ENCODE results near the gene SLC22A23.

Gene SLC22A23

DNA sequence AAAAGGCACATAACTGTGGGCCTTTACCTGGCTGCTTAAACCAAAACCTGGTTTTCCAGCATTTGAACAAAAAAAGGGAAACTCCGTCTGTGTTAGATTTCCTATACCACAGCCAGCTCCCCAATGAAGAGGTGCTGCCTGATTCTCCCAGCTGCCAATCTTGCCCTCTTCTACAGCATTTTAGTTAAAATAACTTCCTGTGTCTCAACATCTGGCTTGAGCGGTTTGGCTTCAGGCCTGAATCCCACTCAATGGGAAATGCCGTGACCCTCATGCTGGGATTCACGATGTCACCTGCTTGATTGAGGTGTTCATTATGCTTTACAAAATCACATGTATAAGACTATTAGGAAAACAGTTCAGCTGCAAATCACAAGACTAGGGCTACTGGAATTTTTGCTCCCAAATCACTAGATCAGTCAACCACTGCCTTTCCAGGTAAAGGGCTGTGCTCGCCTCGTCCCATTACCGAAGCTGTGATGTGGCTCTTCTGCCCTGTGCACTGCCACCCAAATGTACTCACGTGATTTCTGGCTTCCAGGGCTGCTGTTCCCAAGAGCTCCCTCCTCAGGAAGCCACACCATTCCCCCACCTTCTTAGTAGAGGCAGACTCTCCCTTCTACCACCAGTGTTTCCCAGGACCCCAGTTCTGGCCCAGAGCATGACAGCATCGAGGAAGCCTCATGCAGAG lies 103.5 kb downstream of the SLC22A23 start:
- no peak overlapping the region for H3K9ac ChIP-seq (ENCODE audit: insufficient read length, low read depth)
- H3K4me3 ChIP-seq (ENCODE audit: insufficient read length, low read depth), result no peak overlapping the region
- H3K36me3 ChIP-seq (ENCODE audit: insufficient read depth, insufficient read length, low read length), result no peaks in the 10 kb centered on the region
- H3K9me3 ChIP-seq (ENCODE audit: insufficient read depth, low read length), result no peaks in the 10 kb centered on the region
- H3K27me3 ChIP-seq (ENCODE audit: insufficient read depth, insufficient read length), result no peaks in the 10 kb centered on the region
- H3K4me1 ChIP-seq (ENCODE audit: insufficient read depth, insufficient read length), result peaks cover 16% of the 10 kb centered on the region
- DNase-seq (ENCODE audit: low read depth, low spot score), result no peak
- no peak for TF ChIP-seq ZNF274 (IDR thresholded peaks at IDR 0.05; ENCODE audit: low read depth, low read length)
- TF ChIP-seq SUZ12 (IDR thresholded peaks at IDR 0.05; ENCODE audit: extremely low read depth, insufficient read depth, insufficient read length), result no peak
- no peak for TF ChIP-seq YY1 (IDR thresholded peaks at IDR 0.05; ENCODE audit: insufficient read depth, insufficient read length)

DNA sequence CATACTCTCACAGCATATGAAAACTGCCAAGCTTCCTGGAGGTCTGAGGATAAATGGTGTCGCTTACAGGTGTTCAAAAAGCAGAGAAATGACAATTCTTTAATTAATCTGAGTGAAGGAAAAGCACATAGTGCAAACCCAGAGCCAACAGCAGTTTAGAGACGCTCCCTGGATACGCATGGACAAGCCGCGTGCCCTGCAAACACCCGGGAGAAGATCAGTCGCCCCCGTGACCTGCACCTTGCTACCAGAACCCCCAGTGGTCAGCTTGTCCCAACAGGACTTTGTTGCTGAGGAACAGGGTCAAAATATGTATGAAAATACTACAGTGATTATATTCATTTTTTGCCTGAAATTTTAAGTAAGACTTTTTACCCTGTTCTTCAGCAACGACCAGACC lies 104.2 kb downstream of the SLC22A23 start:
- Histone ChIP-seq H3K9me3 (ENCODE audit: insufficient read depth, low read length) (no peaks in the 10 kb centered on the region), H3K4me3 (ENCODE audit: insufficient read length, low read depth) (no peak overlapping the region), H3K27me3 (ENCODE audit: insufficient read depth, insufficient read length) (no peaks in the 10 kb centered on the region), H3K9ac (ENCODE audit: insufficient read length, low read depth) (no peak overlapping the region), H3K36me3 (ENCODE audit: insufficient read depth, insufficient read length, low read length) (no peaks in the 10 kb centered on the region), H3K4me1 (ENCODE audit: insufficient read depth, insufficient read length) (peaks cover 16% of the 10 kb centered on the region)
- DNase-seq (ENCODE audit: low read depth, low spot score), result no peak
- TF ChIP-seq SUZ12 (IDR thresholded peaks at IDR 0.05; ENCODE audit: extremely low read depth, insufficient read depth, insufficient read length) (no peak), YY1 (IDR thresholded peaks at IDR 0.05; ENCODE audit: insufficient read depth, insufficient read length) (no peak), ZNF274 (IDR thresholded peaks at IDR 0.05; ENCODE audit: low read depth, low read length) (no peak)

DNA sequence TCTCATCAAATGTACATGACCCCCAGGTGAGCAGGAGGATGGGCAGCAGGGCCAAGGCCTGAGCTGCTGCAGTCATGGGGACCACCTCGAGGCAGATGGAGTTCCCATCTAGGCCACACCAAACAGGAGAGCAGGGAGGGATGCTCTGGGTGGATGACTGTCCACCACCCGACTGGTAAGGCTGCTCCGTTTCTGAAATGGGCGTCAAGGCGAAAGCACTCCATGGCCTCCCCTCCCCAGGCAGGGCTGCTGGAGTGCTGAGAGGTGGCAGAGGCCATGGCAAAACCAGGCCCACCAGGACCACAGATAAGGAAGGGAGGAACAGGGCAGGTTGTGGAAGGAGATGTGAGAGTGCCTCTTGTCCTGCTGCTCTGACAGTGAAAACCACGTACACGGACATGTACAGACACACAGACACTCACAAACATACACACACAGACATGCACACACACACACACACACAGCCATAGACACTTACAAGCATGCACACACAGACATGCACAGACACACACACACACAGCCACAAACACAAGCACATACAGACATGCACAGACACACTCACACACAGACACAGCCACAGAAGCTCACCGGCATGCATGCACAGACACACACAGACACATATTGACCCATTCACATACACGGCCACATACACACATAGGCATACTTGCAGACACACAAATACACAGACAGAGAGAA lies 104.9 kb downstream of the SLC22A23 start:
- no peak for TF ChIP-seq ZNF274 (IDR thresholded peaks at IDR 0.05; ENCODE audit: low read depth, low read length)
- TF ChIP-seq SUZ12 (IDR thresholded peaks at IDR 0.05; ENCODE audit: extremely low read depth, insufficient read depth, insufficient read length), result no peak
- no peak for TF ChIP-seq YY1 (IDR thresholded peaks at IDR 0.05; ENCODE audit: insufficient read depth, insufficient read length)
- peaks cover 16% of the 10 kb centered on the region for H3K4me1 ChIP-seq (ENCODE audit: insufficient read depth, insufficient read length)

DNA sequence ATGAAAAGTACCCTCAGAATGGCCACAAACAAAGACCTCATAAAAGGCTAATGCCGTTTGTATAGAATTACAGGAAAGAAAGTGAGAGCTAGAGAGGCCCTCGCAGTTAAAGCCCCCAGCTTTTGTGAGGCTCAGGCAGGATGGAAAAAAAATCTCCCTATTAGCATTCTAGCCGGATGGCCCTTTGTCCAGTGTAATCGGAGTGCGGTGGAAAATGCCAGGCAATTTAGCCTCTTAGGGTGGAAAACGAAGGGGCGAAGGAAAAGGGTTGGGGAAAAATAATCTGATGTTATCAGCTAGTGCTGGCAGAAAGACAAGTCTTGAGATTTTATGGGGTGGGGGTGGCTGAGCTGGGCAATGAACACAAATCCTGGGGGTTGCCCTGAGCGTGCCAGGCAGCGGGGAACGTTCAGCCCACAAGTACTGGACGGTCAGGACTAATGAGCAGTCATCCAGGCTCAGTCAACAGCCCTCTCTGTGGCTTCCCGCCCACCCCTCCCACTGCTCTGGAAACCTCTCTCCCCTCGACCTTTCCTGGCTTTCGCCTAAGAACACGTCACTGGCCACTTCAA lies 105.7 kb downstream of the SLC22A23 start:
- Histone ChIP-seq H3K4me3 (ENCODE audit: insufficient read length, low read depth) (no peak overlapping the region), H3K4me1 (ENCODE audit: insufficient read depth, insufficient read length) (peaks cover 14% of the 10 kb centered on the region), H3K9me3 (ENCODE audit: insufficient read depth, low read length) (no peaks in the 10 kb centered on the region), H3K9ac (ENCODE audit: insufficient read length, low read depth) (no peak overlapping the region), H3K27me3 (ENCODE audit: insufficient read depth, insufficient read length) (no peaks in the 10 kb centered on the region), H3K36me3 (ENCODE audit: insufficient read depth, insufficient read length, low read length) (no peaks in the 10 kb centered on the region)
- TF ChIP-seq ZNF274 (IDR thresholded peaks at IDR 0.05; ENCODE audit: low read depth, low read length), result no peak
- no peak for TF ChIP-seq SUZ12 (IDR thresholded peaks at IDR 0.05; ENCODE audit: extremely low read depth, insufficient read depth, insufficient read length)
- no peak for TF ChIP-seq YY1 (IDR thresholded peaks at IDR 0.05; ENCODE audit: insufficient read depth, insufficient read length)
- no peak for DNase-seq (ENCODE audit: low read depth, low spot score)

More for the DNA sequence above, 104.9 kb downstream of the SLC22A23 start:
- no peak overlapping the region for H3K4me3 ChIP-seq (ENCODE audit: insufficient read length, low read depth)
- H3K9me3 ChIP-seq (ENCODE audit: insufficient read depth, low read length), result no peaks in the 10 kb centered on the region
- no peak overlapping the region for H3K9ac ChIP-seq (ENCODE audit: insufficient read length, low read depth)
- H3K27me3 ChIP-seq (ENCODE audit: insufficient read depth, insufficient read length), result no peaks in the 10 kb centered on the region
- DNase-seq (ENCODE audit: low read depth, low spot score), result no peak
- H3K36me3 ChIP-seq (ENCODE audit: insufficient read depth, insufficient read length, low read length), result no peaks in the 10 kb centered on the region

DNA sequence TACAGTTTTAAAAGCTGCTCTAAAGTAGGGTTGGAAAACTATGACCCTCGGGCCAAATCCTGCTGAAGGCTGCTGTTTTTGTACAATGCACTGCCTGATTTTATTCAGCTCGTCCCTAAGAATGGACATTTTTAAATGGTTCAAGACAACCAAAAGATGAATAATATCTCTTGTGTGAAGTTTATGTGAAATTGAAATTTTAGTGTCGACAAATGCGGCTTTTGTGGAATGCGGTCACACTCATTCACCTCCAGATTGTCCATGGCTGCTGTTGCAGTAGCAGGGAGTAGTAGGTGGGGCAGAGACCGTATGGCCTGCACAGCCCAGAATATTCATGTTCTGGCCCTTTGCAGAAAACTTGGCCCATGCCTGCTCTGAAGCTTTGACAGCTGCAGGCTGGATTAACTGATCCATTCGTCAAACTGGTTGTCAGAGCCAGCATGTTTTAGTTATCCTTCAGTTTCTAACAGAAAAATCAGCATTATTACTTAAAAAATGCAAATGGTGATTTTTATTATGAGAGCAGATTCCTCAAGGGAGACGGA lies 106.5 kb downstream of the SLC22A23 start:
- no peak for DNase-seq (ENCODE audit: low read depth, low spot score)
- no peaks in the 10 kb centered on the region for H3K36me3 ChIP-seq (ENCODE audit: insufficient read depth, insufficient read length, low read length)
- H3K4me1 ChIP-seq (ENCODE audit: insufficient read depth, insufficient read length), result peaks cover 14% of the 10 kb centered on the region
- TF ChIP-seq ZNF274 (IDR thresholded peaks at IDR 0.05; ENCODE audit: low read depth, low read length) (no peak), SUZ12 (IDR thresholded peaks at IDR 0.05; ENCODE audit: extremely low read depth, insufficient read depth, insufficient read length) (no peak), YY1 (IDR thresholded peaks at IDR 0.05; ENCODE audit: insufficient read depth, insufficient read length) (no peak)
- no peaks in the 10 kb centered on the region for H3K27me3 ChIP-seq (ENCODE audit: insufficient read depth, insufficient read length)
- H3K9me3 ChIP-seq (ENCODE audit: insufficient read depth, low read length), result no peaks in the 10 kb centered on the region
- H3K9ac ChIP-seq (ENCODE audit: insufficient read length, low read depth), result no peak overlapping the region
- H3K4me3 ChIP-seq (ENCODE audit: insufficient read length, low read depth), result no peak overlapping the region

DNA sequence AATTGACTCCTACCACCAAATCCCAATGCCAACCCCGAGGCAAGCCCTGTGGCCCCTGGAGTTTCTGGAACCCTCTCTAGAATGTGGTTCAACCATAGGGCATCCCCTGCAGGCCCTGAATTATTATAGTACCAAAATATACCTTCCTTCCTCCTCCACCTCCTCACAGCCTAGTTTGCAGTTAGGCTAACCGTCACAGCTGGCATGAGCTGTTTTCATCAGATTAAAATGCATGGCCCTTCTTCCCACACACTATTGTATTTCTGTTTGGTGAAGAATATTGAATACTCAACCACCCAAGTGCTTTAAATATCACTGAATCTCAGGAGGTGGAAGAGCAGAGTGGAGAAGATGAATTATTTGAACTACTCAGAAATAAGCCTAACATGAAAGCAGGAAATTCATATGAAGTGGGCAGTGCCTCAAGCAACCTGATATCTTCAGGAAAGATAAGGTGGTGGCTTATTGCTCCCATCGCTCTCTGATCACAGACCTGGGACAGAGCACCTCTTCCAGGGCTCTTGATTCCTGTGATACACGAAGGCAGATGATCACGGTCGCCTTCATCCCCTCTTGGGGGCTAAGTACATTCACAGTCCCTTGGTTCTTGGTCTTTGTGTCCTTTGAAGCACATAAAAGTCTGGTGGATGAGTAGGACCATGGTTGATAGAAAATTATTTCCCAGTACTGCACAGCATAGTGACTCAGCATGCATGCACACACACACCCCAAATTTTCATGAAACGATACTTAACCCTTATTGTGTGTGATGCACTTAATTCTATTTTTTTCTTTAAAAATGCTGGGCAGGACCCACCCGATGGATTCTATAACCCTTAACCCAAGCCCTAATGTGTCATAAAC lies 107.2 kb downstream of the SLC22A23 start:
- TF ChIP-seq SUZ12 (IDR thresholded peaks at IDR 0.05; ENCODE audit: extremely low read depth, insufficient read depth, insufficient read length) (no peak), ZNF274 (IDR thresholded peaks at IDR 0.05; ENCODE audit: low read depth, low read length) (no peak)
- Histone ChIP-seq H3K9ac (ENCODE audit: insufficient read length, low read depth) (no peak overlapping the region), H3K36me3 (ENCODE audit: insufficient read depth, insufficient read length, low read length) (no peaks in the 10 kb centered on the region), H3K9me3 (ENCODE audit: insufficient read depth, low read length) (no peaks in the 10 kb centered on the region), H3K4me3 (ENCODE audit: insufficient read length, low read depth) (no peak overlapping the region), H3K4me1 (ENCODE audit: insufficient read depth, insufficient read length) (peaks cover 14% of the 10 kb centered on the region), H3K27me3 (ENCODE audit: insufficient read depth, insufficient read length) (no peaks in the 10 kb centered on the region)
- DNase-seq (ENCODE audit: low read depth, low spot score), result no peak
